Esophagus muscularis mucosa (tissue), 4 donors: ENCODE measurements around the gene MCF2L2. TPM values are rescaled to one million over a fixed set of nuclear protein-coding genes. Genes with fewer than 3 reads are reported as not detected.
"Not testable (repeated sequence)": the region's sequence is repeated elsewhere in the genome, so short reads cannot be mapped to it uniquely, and the experiment has no call there.

Source experiments
- DNase-seq: peaks from one replicate; pipeline ENCODE4 v3.0.0-alpha.2; 2017; ENCODE audit errors: extremely low spot score
- H3K27ac ChIP-seq, 4 donors: fragments of 200-600 bp; sonication (generic); replicated peaks in 1 of 4; 1 replicate in 3 of 4; 2 replicates in 1 of 4; pipeline ENCODE4 v1.5.1; 2016 to 2019; ENCODE audit warnings: mild to moderate bottlenecking in 1 of 4
- H3K27me3 ChIP-seq, 4 donors: fragments of 200-600 bp; sonication (generic); one replicate each; pipeline versions ENCODE4 v1.5.1 to v1.6.0; 2016 to 2019
- H3K36me3 ChIP-seq, 4 donors: fragments of 200-600 bp; sonication (generic); one replicate each; pipeline ENCODE4 v1.5.1; 2016 to 2019
- H3K4me1 ChIP-seq, 4 donors: fragments of 200-600 bp; sonication (generic); one replicate each; pipeline ENCODE4 v1.5.1; 2016 to 2019
- H3K4me3 ChIP-seq, 4 donors: fragments of 200-600 bp; sonication (generic); 1 replicate in 2 of 4; 2 replicates in 2 of 4; pipeline ENCODE4 v1.5.1; 2016 to 2019; ENCODE audit warnings: mild to moderate bottlenecking in 4 of 4, moderate library complexity in 1 of 4
- H3K9me3 ChIP-seq, 4 donors: fragments of 200-600 bp; sonication (generic); 1 replicate in 3 of 4; 2 replicates in 1 of 4; pipeline ENCODE4 v1.5.1; 2016 to 2019
- CTCF ChIP-seq, 3 experiments: fragments of 200-600 bp in 2 of 3; fragments of 450-650 bp in 1 of 3; sonication (generic) in 2 of 3; IDR thresholded peaks; one replicate each; pipeline ENCODE4 v1.5.1; 2017 to 2019; ENCODE audit warnings: antibody characterized with exemption in 3 of 3, mild to moderate bottlenecking in 2 of 3, moderate library complexity in 1 of 3
- EP300 ChIP-seq: sonication (generic); formaldehyde crosslinking; IDR thresholded peaks from one replicate; pipeline ENCODE4 v1.6.1; 2017; ENCODE audit warnings: antibody characterized with exemption
- POLR2A ChIP-seq: fragments of 450-650 bp; IDR thresholded peaks from one replicate; pipeline ENCODE4 v1.6.1; 2017; ENCODE audit warnings: antibody characterized with exemption, moderate library complexity, mild to moderate bottlenecking, low read depth
- POLR2AphosphoS5 ChIP-seq, 2 donors: sonication (generic); formaldehyde crosslinking; IDR thresholded peaks; one replicate each; pipeline ENCODE4 v1.6.1; 2017; ENCODE audit warnings: antibody characterized with exemption in 2 of 2
- WGBS: methylation state at CpG from one replicate; pipeline ENCODE4 v1.1.5; 2018; 5-methylcytosine and 5-hydroxymethylcytosine counted together
- intact Hi-C: fragments of 100-400 bp; cut with DNase I; formaldehyde crosslinking; loops from one replicate; pipeline ENCODE4 v1.15.1; 2023
- total RNA-seq, 4 donors: library from RNA; depleted of rRNA; stranded (reverse); fragments of >200 nt; gene quantifications; one replicate each; pipeline versions ENCODE4 v1.1.0 to v1.2.1, GENCODE V29; 2016

The MCF2L2 gene
- total RNA-seq, 4 donors from 2014 or later, result 0.99 to 3.3 (median 1.3) TPM

GRCh38 chr3:183372911-183373310, 55.5 kb downstream of the MCF2L2 start:
- Histone ChIP-seq H3K4me1 (no peaks in the 10 kb centered on the region), H3K4me3 (no peak overlapping the region), H3K27ac (no peak overlapping the region), H3K27me3 (no peaks in the 10 kb centered on the region), H3K9me3 (no peaks in the 10 kb centered on the region), H3K36me3 (no peaks in the 10 kb centered on the region)
- no peak for TF ChIP-seq POLR2AphosphoS5 (IDR thresholded peaks at IDR 0.05)
- TF ChIP-seq EP300, result no peak
- TF ChIP-seq CTCF (IDR thresholded peaks at IDR 0.05), result no peak
- TF ChIP-seq POLR2A, result no peak
- DNase-seq, result peak; percentile 29
- 68% methylated on average over 3 of the region's 3 CpGs for WGBS
- intact Hi-C loops, result no loop called here

- H3K27ac ChIP-seq, H3K4me1 ChIP-seq, intact Hi-C loops, H3K4me3 ChIP-seq, H3K36me3 ChIP-seq, H3K9me3 ChIP-seq, H3K27me3 ChIP-seq: not testable (repeated sequence)
- peak; percentile 68 for DNase-seq
- WGBS, result 76% methylated on average over 5 of the region's 5 CpGs
Measured at GRCh38 chr3:183371600-183371968, 56.8 kb downstream of the MCF2L2 start.

- H3K9me3 ChIP-seq, result no peaks in the 10 kb centered on the region
- H3K27ac ChIP-seq, result peak overlapping the region in 2 of 4 donors; percentile 30 to 47
- H3K36me3 ChIP-seq, result no peaks in the 10 kb centered on the region
- DNase-seq, result no peak
- 78% methylated on average over 4 of the region's 4 CpGs for WGBS
- TF ChIP-seq CTCF (IDR thresholded peaks at IDR 0.05), result no peak
- TF ChIP-seq POLR2AphosphoS5 (IDR thresholded peaks at IDR 0.05), result no peak
- no peak for TF ChIP-seq POLR2A
- TF ChIP-seq EP300, result no peak
- no peak overlapping the region for H3K4me3 ChIP-seq
- no peaks in the 10 kb centered on the region for H3K27me3 ChIP-seq
- no peaks in the 10 kb centered on the region for H3K4me1 ChIP-seq
- intact Hi-C loops, result no loop called here
Measured at GRCh38 chr3:183370391-183370790, 58.0 kb downstream of the MCF2L2 start.

GRCh38 chr3:183369627-183370026, 58.8 kb downstream of the MCF2L2 start:
- intact Hi-C loops, result no loop called here
- TF ChIP-seq POLR2A (no peak), CTCF (IDR thresholded peaks at IDR 0.05) (no peak)
- H3K27ac ChIP-seq, result peak overlapping the region in 2 of 4 donors; percentile 30 to 47

GRCh38 chr3:183369117-183369516, 59.3 kb downstream of the MCF2L2 start:
- DNase-seq, result no peak
- intact Hi-C loops, result no loop called here
- TF ChIP-seq POLR2A (no peak), EP300 (no peak), POLR2AphosphoS5 (IDR thresholded peaks at IDR 0.05) (no peak), CTCF (IDR thresholded peaks at IDR 0.05) (no peak)
- Histone ChIP-seq H3K27ac (no peak overlapping the region), H3K4me3 (no peak overlapping the region), H3K4me1 (no peaks in the 10 kb centered on the region), H3K36me3 (no peaks in the 10 kb centered on the region), H3K27me3 (no peaks in the 10 kb centered on the region), H3K9me3 (no peaks in the 10 kb centered on the region)
- 86% methylated on average over 4 of the region's 4 CpGs for WGBS

More at GRCh38 chr3:183369627-183370026, 58.8 kb downstream of the MCF2L2 start:
- Histone ChIP-seq H3K36me3 (no peaks in the 10 kb centered on the region), H3K4me1 (no peaks in the 10 kb centered on the region), H3K4me3 (no peak overlapping the region), H3K9me3 (no peaks in the 10 kb centered on the region), H3K27me3 (no peaks in the 10 kb centered on the region)
- DNase-seq, result no peak
- 86% methylated on average over 2 of the region's 2 CpGs for WGBS
